Measurements from ENCODE around the gene GPR139.

The GPR139 gene

GRCh38 chr16:20051611-20052010 is 22.1 kb downstream of the GPR139 start:
- DNase-seq: no peak

- DNase-seq: no peak
These were observed 22.5 kb downstream of the GPR139 start for GRCh38 chr16:20051147-20051546.

DNA sequence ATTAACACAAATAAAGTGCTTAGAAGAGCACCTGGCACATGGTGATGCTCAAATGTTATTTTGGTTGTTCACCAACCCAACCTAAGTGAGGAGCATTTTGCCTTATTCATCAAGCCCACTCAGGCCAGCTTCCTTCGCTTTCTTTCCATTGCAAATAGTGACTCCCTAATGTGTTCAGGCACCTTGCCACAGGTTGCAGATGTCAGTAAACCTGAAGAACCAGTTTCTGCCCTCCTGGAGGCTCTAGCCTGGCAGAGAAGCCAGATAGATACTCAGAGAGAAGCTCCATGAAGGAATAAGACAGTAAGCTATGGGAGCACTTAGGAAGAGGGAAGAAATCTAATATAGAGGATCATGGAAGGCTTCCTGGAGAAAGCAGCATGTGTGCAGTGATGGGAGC is 23.9 kb downstream of the GPR139 start:
- DNase-seq: no peak

GRCh38 chr16:20045886-20046285 is 27.8 kb downstream of the GPR139 start:
- no peak for DNase-seq

DNA sequence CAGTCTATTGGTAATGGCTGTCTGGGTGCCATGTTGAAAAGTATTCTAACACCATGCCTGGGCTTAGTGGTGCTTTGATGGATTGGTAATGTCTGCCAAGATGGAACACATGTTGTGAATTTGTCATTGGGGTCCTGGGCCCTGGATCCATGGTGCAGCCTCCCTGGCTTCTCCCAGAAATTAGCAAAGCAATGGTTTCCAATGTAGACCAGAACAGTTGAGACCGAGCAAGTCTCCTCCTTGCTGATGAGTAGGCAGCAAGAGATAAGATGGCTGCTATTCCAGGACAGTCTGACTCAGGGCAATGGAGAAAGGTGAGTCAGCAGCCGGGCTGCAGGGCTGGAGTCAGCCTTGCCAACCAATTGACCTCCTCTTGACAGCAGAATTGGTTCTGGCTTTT is 30.8 kb downstream of the GPR139 start:
- DNase-seq: no peak

DNA sequence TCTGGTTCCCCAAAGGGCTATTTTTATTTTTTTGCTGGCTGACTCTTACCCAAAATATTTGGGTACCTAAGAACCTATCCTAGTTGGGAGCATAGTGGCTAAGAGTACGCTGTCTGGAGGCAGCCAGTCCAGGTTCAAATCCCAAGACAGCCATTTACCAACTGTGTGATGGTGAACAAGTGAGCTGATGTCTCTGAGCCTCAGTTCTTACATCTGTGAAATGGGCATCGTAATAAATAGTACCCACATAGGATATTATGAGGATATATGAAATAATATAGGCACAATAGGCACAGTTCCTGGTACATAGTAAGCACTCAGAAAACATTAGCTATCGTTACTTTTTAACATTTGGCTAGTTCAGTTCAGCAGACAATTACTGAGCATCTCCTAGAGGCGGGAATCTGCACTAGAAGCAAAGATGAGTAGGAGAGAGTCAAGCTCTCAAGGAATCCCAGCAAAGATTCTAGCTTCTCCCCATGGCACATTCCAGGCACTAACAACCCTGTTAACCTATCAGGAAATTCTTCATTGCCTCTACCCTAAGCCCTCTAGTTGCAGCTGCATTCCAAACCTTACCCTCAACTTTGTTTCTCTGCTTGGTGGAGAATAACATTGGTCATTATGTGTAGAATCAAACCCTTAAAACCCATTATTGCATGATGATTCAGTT is 31.6 kb downstream of the GPR139 start:
- no peak for DNase-seq

DNA sequence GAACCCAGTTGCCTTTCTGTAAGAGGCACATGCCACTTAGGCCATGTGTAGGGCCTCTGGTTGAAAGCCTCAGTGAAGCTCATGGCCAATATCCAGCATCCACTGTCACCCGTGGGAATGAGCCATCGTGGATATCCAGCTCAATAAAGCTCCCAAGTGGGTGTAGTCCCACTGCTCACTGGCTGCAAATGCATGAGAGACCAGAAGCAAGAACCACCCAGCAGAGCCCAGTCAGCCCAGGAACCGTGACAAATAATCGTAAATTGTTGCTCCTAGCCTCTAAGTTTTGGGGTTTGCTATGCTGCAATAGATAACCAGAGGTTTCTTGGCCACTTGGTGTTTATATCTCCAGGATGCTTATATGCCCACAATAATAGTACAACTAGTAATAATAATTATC is 33.7 kb downstream of the GPR139 start:
- no peak for DNase-seq

DNA sequence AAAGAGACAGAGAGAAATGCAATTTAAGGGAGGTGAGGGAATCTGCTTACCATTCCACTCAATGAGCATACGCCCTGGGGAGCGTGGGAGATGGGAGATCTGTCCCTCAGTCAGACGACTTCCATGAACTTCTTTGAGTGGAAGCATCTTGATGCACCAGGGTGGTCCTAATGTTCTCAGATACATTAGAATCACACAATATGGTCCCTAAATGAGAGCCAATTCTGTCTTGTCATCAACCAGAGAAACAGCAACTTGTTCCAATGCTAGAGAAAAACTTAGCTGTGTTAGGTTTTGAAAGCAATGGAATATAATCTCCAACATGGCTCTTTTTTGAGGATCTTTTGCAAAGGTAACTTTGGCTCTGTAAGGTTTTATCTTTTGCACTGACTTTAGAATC is 44.1 kb downstream of the GPR139 start:
- no peak for DNase-seq

- DNase-seq: no peak
These were observed 47.2 kb downstream of the GPR139 start for GRCh38 chr16:20026361-20027072.

DNA sequence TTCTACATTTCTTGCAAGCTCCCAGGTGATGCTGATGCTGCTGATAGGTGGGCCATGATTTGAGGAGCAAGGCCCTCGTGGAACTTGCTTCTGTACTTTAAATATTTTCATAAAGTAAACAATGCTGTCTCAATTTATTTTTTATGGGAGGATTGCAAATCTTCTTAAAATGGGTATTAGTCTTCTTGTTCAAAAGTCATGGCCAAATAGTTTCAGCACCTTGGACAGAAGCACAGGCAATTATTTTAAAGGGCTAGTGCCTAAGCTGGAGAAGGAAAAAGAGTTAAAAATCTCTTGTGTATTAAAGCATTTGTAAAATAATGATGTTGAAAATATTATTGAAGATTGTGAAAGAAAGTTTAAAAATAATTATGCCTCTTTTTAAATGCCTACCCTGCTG is 50.5 kb downstream of the GPR139 start:
- no peak for DNase-seq

- no peak for DNase-seq
These were observed 52.7 kb downstream of the GPR139 start for GRCh38 chr16:20020976-20021375.

DNA sequence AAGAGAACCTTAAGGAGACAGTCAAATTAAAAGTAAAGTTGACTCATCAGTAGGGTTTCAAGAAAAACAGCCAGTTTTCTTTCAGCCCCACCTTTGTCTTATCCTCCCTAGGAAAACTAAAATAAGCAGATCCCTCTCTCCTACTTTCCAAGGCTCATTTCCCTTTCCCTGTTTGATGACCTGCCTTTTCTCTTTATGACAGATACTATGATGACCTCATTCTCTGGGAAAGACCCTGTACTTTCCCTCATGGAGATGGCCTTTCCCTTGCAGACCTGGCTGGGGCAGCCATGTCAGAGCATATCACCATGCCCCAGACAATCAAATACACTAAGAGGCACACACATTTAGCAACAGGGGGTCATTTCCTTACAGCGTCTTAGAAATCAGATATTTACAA is 53.6 kb downstream of the GPR139 start:
- DNase-seq: no peak

DNA sequence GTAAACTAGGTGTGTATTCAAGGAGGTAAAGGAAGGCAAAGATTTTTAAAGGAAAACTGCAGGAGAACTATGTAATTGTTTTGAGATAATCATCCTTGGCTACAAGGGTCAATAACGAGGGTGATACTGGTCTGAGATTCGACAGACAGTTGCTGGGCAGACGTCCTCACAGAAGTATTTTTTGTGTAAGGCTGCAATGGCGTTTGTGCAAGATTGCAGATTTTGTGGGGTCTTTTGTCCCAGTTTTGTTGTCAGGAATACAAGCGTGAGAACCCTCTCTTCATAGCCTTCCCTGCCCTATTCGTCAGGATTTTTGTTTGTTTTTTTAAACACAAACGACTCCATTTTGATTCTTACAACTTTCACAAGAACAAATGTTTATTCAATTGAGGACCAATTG is 57.5 kb downstream of the GPR139 start:
- DNase-seq: no peak

- DNase-seq: no peak
These were observed 68.8 kb downstream of the GPR139 start for GRCh38 chr16:20004931-20005330.

DNA sequence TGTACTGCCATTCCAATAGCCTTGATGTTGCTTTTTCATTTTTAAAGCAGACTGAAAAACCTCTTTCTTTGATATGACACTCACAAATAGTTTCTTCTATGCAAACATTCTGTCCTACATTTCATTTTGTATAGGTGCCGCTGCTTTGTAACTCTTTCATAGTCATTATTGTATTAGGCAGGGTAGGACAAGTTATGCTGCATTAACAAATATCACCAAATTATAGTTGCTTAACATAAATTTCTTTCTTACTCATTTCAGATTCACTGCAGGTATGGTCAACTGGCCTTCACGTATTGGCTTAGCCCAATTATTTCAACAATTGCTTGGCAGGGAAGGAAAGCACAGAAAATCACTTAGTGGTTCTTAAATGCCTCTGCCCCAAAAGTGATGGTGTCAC is 70.8 kb downstream of the GPR139 start:
- no peak for DNase-seq

GRCh38 chr16:20001856-20002707 is 71.6 kb downstream of the GPR139 start:
- no peak for DNase-seq

GRCh38 chr16:19997734-19998133 is 76.0 kb downstream of the GPR139 start:
- no peak for DNase-seq

- no peak for DNase-seq
These were observed 76.4 kb downstream of the GPR139 start for GRCh38 chr16:19997264-19997663.

DNA sequence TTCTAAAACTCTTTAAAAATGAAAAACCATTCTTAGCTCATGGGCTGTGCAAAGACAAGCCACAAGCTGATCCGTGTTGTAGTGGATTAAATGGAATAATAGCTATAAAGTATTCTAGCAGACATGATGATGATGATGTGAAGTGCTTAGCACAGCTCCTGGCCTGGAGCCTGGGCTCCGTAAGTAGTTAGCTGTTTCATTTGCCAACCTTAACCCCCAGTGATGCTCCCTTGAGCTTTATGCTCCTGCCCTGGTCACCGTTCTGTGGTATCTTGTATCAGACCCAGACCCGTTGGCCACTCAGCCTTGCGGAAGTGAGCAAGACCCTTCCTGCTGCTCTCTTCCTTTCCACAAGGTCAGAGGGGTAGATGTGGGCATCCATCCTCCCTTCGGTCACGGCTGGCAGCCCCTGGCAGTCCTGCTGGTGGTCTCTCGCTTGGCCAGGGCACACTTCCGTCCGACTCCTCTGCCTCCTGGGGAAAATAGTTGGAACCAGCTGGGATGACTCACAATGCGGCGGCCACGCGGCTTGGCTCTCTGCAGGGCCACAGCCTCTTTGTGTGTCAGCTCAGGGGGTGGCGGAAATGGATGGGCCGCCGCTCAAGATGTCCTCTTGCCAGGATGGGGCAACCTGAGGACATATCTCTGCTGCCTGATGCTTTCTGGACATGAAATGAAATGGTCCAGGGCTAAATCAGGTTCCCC is 79.1 kb downstream of the GPR139 start:
- DNase-seq: no peak

DNA sequence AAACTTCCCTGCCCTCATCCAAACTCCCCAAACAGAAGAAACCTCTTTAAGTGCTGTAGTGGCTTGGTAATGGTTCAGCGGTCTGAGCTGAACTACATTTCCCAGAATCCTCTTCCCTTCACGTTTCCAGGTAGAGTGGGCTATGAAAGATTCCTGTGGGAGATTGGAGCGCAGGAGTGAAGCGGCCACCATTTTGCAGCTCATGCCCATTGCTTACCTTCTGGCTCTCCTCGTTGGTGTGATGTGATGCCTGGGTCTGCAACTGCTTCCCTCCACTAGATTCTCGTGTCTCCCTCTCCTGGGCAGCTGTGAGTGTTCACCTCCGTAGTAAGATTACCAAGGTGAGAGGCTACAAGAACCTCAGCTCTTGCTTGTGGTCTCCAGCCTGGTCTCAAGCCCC is 82.1 kb downstream of the GPR139 start:
- no peak for DNase-seq

DNA sequence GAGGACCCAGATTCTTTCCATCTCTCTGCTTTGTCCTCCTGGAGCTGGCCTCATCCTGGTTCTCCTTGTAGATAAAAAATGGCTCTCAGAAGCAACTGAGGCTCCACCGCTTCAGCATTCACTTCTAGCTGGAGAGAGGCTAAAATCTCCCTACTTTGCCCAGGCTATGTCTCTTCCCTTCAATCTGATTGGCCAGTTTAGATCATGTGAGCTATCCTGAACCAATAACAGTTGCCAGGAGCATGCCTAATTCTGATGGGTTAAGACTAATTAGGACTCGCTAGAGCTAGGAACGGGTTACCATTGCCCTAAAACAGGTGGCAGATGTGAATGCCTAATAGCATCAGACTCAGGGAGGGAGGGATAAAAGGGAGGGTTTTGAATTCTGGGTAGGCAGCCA is 89.6 kb downstream of the GPR139 start:
- no peak for DNase-seq

Data from NCI-H2171 treated with DMSO at 0.1 percent for 48 hours (cell line).